ENCODE results near the gene CHRNB2.

DNA sequence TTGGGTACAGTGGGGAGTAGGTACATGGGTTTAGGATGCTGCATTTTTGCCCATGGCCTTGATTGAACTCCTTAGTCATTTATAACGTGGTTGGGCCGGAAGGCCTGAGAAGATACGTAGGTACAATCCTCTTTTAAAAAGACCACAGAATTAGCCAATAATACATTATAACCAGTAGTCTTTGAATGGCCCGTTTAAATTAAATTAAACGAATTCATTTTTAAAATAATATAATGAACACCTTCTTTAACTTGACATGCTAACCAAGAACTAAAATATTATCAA lies 60.5 kb downstream of the CHRNB2 start:
- TF ChIP-seq POLR2A (IDR thresholded peaks at IDR 0.05): no peak
- TF ChIP-seq, protein P1, sequence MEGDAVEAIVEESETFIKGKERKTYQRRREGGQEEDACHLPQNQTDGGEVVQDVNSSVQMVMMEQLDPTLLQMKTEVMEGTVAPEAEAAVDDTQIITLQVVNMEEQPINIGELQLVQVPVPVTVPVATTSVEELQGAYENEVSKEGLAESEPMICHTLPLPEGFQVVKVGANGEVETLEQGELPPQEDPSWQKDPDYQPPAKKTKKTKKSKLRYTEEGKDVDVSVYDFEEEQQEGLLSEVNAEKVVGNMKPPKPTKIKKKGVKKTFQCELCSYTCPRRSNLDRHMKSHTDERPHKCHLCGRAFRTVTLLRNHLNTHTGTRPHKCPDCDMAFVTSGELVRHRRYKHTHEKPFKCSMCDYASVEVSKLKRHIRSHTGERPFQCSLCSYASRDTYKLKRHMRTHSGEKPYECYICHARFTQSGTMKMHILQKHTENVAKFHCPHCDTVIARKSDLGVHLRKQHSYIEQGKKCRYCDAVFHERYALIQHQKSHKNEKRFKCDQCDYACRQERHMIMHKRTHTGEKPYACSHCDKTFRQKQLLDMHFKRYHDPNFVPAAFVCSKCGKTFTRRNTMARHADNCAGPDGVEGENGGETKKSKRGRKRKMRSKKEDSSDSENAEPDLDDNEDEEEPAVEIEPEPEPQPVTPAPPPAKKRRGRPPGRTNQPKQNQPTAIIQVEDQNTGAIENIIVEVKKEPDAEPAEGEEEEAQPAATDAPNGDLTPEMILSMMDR (IDR thresholded peaks at IDR 0.05 in 4 of 5, conservative IDR thresholded peaks at IDR 0.05 in 1 of 5): no peak

All from gastrocnemius medialis (tissue), 4 donors.